SU-DHL-6 (cell line): ENCODE measurements around the gene TMEM8B.

Experiments used
- EZH2phosphoT487 ChIP-seq: fragments of 200-600 bp; sonication (generic), shearing (Covaris generic); conservative IDR thresholded peaks from 2 replicates; pipeline ENCODE4 v1.6.1; 2018; ENCODE audit warnings: mild to moderate bottlenecking, antibody characterized with exemption, low read length, moderate library complexity, mixed read lengths
- TF ChIP-seq, protein P1 (sequence below): fragments of 200-600 bp; sonication (generic); IDR thresholded peaks from one replicate; pipeline ENCODE4 v1.5.1; 2017; ENCODE audit warnings: antibody characterized with exemption, mild to moderate bottlenecking, low read length, moderate library complexity; ENCODE audit not compliant: insufficient read depth, poor library complexity, severe bottlenecking

DNA sequence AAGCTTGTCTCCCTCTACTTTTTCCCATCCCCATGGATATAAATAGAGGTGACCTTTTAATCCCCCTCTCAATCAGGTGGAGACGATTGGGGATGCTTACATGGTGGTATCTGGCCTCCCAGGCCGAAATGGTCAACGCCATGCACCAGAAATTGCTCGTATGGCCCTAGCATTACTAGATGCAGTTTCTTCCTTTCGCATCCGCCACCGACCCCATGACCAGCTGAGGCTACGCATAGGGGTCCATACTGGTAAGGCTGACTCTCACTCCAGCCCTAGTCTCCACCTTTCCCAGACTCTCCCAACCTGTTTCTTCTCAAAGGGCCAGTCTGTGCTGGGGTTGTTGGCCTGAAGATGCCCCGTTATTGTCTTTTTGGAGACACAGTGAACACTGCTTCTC is 20.6 kb upstream of the TMEM8B start:
- TF ChIP-seq, protein P1, sequence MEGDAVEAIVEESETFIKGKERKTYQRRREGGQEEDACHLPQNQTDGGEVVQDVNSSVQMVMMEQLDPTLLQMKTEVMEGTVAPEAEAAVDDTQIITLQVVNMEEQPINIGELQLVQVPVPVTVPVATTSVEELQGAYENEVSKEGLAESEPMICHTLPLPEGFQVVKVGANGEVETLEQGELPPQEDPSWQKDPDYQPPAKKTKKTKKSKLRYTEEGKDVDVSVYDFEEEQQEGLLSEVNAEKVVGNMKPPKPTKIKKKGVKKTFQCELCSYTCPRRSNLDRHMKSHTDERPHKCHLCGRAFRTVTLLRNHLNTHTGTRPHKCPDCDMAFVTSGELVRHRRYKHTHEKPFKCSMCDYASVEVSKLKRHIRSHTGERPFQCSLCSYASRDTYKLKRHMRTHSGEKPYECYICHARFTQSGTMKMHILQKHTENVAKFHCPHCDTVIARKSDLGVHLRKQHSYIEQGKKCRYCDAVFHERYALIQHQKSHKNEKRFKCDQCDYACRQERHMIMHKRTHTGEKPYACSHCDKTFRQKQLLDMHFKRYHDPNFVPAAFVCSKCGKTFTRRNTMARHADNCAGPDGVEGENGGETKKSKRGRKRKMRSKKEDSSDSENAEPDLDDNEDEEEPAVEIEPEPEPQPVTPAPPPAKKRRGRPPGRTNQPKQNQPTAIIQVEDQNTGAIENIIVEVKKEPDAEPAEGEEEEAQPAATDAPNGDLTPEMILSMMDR, result no peak
- TF ChIP-seq EZH2phosphoT487, result no peak
